LNCaP clone FGC (cell line): ENCODE results near the gene AQP2.

ENCODE experiments used
- DNase-seq: peaks from one replicate; pipeline ENCODE4 v3.0.0-alpha.2; 2011; ENCODE audit warnings: low read depth
- H3K4me3 ChIP-seq: 2 replicates; pipeline ENCODE4 v1.5.1; 2011; ENCODE audit warnings: mild to moderate bottlenecking, low read depth, low read length, control low read depth
- CTCF ChIP-seq: IDR thresholded peaks from 2 replicates; pipeline ENCODE4 v1.5.1; 2012; ENCODE audit warnings: mild to moderate bottlenecking; ENCODE audit not compliant: control insufficient read depth, insufficient read depth; ENCODE audit errors: extremely low read depth

AQP2 gene

DNA sequence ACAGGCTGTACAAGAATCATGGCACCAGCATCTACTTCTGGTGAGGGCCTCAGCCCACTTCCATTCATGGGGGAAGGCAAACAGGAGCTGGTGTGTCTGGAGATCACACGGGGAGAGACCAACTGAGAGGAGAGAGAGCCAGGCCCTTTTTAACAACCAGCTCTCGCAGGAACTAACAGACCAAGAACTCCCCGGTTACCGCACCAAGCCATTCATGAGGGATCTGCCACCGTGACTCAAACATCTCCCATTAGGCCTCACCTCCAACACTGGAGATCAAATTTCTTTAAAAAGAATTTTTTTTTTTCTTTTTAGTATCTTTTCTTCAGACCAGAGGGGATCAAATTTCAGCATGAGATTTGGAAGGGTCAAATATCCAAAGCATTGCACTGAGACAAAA, 16.7 kb upstream of the AQP2 start:
- TF ChIP-seq CTCF: no peak
- DNase-seq: no peak
- H3K4me3 ChIP-seq: no peak overlapping the region

DNA sequence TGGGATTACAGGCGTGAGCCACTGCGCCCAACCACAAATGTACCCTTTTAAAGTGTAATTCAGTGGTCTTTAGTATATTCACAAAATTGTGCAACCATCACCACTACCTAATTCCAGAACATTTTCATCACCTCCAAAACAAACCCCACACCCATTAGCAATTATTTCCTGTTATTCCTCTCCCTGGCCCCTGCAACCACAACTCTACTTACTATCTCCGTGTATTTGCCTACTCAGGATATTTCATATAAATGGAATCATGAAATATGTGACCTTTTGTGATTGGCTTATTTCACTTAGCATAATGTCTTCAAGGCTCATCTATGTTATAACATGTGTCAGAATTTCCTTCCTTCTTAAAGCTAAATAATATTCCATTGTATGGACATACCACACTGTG, 16.0 kb upstream of the AQP2 start:
- H3K4me3 ChIP-seq: no peak overlapping the region
- no peak for DNase-seq
- no peak for TF ChIP-seq CTCF

DNA sequence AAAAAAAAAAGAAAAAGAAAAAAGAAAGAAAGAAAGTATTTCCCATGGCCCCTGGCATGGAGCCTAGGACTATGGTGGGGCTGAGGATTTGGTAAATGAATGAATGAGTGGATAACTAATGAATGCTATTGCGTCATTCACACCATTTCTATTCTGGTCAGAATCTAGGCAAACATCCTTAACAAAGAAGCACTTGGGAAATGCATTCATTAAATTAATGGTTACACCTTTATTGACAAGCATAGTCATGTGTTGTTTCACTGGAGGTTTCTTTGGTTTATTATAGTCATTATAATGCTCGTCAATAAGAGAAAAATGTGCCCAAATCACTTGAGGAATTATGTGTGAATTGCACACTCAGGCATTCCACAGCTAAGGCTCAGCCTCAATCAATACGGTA, 13.6 kb upstream of the AQP2 start:
- DNase-seq: no peak
- H3K4me3 ChIP-seq: no peak overlapping the region
- no peak for TF ChIP-seq CTCF

DNA sequence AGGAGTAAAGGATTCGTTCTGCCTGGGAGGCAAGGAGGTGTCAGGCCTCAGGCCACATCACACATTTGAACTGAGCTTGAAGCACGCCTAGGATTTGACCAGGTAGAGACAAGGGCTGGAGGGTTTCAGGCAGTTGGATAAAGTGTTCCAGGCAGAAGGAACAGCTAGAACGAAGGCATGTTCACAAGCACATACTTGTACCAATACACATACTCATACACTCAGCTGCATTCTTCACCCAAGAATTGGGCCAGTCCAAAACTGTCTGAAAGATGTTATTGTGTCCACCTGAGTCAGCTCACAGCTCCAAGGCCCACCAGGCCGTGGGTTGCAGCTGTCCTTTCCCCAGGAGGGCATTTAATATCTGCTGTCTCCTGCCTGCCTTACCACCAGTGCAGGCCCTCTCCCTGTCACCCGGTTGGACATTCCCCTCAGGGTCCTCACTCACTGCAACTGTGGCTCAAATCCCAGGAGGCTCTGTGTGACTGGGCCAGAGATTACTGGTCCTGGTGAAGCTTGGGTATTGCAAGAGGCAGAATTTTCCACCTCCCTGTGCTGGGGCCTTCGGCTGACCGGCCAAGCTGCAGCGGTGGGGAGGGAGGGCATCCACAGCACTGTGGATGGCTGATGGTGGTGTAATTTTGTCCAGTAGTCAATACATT, 12.8 kb upstream of the AQP2 start:
- DNase-seq: no peak
- TF ChIP-seq CTCF: no peak
- H3K4me3 ChIP-seq: no peak overlapping the region

DNA sequence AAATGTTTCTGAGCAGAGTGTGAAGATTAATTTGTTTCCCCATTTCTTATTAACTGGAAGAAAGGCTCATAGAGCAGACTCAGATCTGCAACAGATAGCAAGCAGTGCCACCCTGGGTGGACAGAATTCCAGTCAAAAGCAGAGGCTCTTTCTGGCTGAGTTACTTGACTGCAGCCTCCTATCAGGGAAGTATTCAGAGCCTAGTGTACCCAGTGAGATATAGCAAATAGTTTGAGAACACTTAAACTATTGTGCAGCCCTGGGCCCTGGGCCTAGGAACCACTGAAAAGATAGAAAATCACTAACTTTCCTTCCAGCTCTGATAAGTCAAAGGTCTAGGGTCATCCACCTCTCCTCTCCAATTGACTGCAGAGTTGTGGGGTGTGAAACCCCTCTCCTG, 11.2 kb upstream of the AQP2 start:
- no peak overlapping the region for H3K4me3 ChIP-seq
- no peak for DNase-seq
- no peak for TF ChIP-seq CTCF

DNA sequence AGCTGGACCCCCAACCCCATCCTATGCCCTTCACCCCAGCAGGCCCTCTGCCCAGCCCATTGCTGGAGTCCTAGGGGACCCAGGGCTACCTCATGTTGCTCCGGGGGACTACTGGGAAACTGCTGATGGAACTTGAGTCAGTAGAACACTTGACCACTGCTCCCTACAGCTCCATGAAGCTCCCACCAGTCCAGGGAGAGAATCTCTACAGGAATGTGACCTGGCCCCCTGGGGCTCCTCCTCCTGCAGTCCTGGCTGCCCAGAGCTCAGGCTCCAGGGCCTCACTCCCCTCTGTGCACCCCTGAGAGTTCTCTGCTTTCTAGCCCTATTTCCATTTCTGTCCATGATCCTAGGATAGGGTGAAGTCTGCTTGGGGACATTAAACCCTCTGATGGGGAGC, 10.8 kb upstream of the AQP2 start:
- TF ChIP-seq CTCF: no peak
- DNase-seq: no peak
- H3K4me3 ChIP-seq: no peak overlapping the region

GRCh38 chr12:49941556-49942511, 8.7 kb upstream of the AQP2 start:
- no peak overlapping the region for H3K4me3 ChIP-seq
- no peak for DNase-seq
- TF ChIP-seq CTCF: no peak
